Peyer's patch (tissue), 4 donors: ENCODE results near the gene NIT2. TPM values are rescaled to one million over a fixed set of nuclear protein-coding genes. Genes with fewer than 3 reads are reported as not detected.

Source experiments
- DNase-seq, 3 donors: peaks; one replicate each; pipeline ENCODE4 v3.0.0-alpha.2; 2017 to 2019
- H3K27ac ChIP-seq, 4 donors: fragments of 200-600 bp; sonication (generic); one replicate each; pipeline ENCODE4 v1.5.1; 2016 to 2019
- H3K27me3 ChIP-seq, 2 donors: fragments of 200-600 bp; sonication (generic); one replicate each; pipeline ENCODE4 v1.5.1; 2019
- H3K36me3 ChIP-seq, 3 donors: fragments of 200-600 bp; sonication (generic); one replicate each; pipeline ENCODE4 v1.5.1; 2016 to 2019
- H3K4me1 ChIP-seq, 4 donors: fragments of 200-600 bp; sonication (generic); one replicate each; pipeline ENCODE4 v1.5.1; 2016 to 2019
- H3K4me3 ChIP-seq, 4 donors: fragments of 200-600 bp; sonication (generic); 1 replicate in 3 of 4; 2 replicates in 1 of 4; pipeline ENCODE4 v1.5.1; 2016 to 2019; ENCODE audit warnings: mild to moderate bottlenecking in 1 of 4
- H3K9me3 ChIP-seq, 4 donors: fragments of 200-600 bp; sonication (generic); one replicate each; pipeline ENCODE4 v1.5.1; 2016 to 2019; ENCODE audit warnings: mild to moderate bottlenecking in 1 of 4
- POLR2A ChIP-seq, 2 donors: fragments of 450-650 bp; IDR thresholded peaks; one replicate each; pipeline ENCODE4 v1.5.1; 2017; ENCODE audit warnings: antibody characterized with exemption in 2 of 2, mild to moderate bottlenecking in 2 of 2, moderate library complexity in 2 of 2
- total RNA-seq, 4 donors: library from RNA; depleted of rRNA; stranded (reverse); fragments of >200 nt; gene quantifications; one replicate each; pipeline ENCODE4 v1.1.0, GENCODE V29; 2016
- TF ChIP-seq, protein P1 (sequence below), 6 experiments: fragments of 450-650 bp in 4 of 6; fragments of 200-600 bp in 2 of 6; sonication (generic) in 1 of 6; IDR thresholded peaks; one replicate each; pipeline ENCODE4 v1.5.1; 2017 to 2019; ENCODE audit warnings: antibody characterized with exemption in 6 of 6, mild to moderate bottlenecking in 3 of 6, moderate library complexity in 1 of 6

Gene NIT2, protein sequence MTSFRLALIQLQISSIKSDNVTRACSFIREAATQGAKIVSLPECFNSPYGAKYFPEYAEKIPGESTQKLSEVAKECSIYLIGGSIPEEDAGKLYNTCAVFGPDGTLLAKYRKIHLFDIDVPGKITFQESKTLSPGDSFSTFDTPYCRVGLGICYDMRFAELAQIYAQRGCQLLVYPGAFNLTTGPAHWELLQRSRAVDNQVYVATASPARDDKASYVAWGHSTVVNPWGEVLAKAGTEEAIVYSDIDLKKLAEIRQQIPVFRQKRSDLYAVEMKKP
- total RNA-seq = 10 to 100 TPM; 14.0 to 28.3 (median 17.2) TPM

DNA sequence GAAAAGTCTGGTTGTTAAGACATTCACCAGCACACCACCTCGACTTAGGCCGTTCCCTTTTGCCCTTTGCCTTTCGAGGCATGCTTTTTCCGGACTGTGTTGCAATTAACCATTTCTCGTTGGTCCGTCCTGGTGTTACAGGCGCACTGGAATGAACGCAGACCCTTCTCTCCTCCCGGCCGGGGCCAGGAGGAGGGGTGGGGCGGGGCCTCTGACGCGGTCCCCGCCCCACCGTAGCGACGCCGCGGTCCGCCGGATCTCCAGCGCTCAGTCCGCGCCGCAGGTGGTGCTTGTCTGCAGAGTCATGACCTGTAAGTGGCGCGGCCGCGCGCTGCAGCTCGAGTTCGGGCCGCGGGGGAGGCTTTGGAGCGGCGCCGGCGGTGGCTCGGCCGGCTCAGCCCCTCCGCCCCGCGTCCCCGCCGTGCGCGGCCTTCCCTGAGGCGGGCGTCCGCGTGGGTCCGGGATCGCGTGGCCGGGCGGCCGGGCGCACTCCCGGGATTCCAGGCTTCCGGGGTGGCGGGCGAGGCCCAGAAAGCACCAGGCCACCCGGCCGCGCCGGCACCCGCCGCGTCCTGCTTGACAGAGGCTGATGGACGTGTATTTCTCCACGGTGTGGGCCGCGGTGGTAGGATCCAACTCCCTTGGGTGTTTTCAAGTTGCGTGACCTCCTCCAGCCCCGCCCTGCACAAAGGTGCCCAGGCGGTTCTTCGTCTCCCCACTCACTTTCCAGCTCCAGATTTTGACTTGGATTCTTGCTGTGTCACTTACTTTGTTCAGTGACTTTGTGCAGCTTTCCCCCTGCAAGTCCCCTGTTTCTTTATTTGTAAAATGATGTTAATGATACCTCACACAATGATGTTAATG, at the start of gene NIT2:
TSS of gene NIT2 (plus strand) at position 270 of the 864 bp plus-strand sequence. CDS start at position 305, 35 bp downstream.
- peaks cover 0 to 9% (median 0%) of the 10 kb centered on the region in 4 donors for H3K4me1 ChIP-seq
- H3K4me3 ChIP-seq = peak within 1 kb of the TSS; percentile 68 to 86 (median 77)
- H3K36me3 ChIP-seq = peaks cover 0 to 6% (median 0%) of the 10 kb centered on the region in 3 donors
- no peaks in the 10 kb centered on the region for H3K27me3 ChIP-seq
- DNase-seq = peak; percentile 87 to 94 (median 89)
- H3K27ac ChIP-seq = peak within 1 kb of the TSS; percentile 72 to 86 (median 82)
- no peaks in the 10 kb centered on the region for H3K9me3 ChIP-seq
- peak; percentile 23 to 41 for TF ChIP-seq POLR2A (IDR thresholded peaks at IDR 0.05)
- TF ChIP-seq, protein P1, sequence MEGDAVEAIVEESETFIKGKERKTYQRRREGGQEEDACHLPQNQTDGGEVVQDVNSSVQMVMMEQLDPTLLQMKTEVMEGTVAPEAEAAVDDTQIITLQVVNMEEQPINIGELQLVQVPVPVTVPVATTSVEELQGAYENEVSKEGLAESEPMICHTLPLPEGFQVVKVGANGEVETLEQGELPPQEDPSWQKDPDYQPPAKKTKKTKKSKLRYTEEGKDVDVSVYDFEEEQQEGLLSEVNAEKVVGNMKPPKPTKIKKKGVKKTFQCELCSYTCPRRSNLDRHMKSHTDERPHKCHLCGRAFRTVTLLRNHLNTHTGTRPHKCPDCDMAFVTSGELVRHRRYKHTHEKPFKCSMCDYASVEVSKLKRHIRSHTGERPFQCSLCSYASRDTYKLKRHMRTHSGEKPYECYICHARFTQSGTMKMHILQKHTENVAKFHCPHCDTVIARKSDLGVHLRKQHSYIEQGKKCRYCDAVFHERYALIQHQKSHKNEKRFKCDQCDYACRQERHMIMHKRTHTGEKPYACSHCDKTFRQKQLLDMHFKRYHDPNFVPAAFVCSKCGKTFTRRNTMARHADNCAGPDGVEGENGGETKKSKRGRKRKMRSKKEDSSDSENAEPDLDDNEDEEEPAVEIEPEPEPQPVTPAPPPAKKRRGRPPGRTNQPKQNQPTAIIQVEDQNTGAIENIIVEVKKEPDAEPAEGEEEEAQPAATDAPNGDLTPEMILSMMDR (IDR thresholded peaks at IDR 0.05) = no peak

DNA sequence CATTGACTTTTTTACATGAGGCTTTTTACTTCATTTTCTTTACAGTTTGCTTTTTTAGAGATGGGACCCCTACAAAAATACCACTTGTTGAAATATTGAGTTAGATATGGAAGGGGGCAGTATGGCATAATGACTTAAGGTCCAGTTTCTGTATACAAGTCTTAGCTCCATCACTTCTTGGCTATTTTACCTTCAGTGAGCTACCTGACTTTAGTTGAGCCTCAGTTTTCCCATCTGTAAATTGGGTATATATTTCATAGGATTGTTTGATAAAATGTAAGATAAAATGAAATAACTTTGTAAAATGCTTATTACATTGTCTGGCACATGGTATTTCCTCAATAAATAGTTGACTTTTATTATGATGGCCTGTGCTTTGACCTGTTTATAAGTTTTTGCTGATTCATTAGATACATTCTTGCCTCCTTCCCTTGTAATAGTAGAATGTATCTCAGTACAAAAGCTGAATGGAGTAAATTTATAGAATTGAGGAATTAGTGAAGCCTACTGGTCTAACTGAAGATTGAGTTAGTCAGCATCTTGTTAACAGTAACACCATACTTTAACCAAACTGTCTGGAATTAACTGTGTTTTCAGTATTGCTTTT, 46.2 kb upstream of the NIT2 start:
- Histone ChIP-seq H3K4me1 (no peaks in the 10 kb centered on the region), H3K9me3 (no peaks in the 10 kb centered on the region), H3K27ac (no peak overlapping the region), H3K36me3 (peaks cover 0 to 85% (median 0%) of the 10 kb centered on the region in 3 donors), H3K27me3 (no peaks in the 10 kb centered on the region), H3K4me3 (no peak overlapping the region)
- no peak for TF ChIP-seq POLR2A (IDR thresholded peaks at IDR 0.05)
- TF ChIP-seq, protein P1 (IDR thresholded peaks at IDR 0.05) = no peak
- DNase-seq = no peak

DNA sequence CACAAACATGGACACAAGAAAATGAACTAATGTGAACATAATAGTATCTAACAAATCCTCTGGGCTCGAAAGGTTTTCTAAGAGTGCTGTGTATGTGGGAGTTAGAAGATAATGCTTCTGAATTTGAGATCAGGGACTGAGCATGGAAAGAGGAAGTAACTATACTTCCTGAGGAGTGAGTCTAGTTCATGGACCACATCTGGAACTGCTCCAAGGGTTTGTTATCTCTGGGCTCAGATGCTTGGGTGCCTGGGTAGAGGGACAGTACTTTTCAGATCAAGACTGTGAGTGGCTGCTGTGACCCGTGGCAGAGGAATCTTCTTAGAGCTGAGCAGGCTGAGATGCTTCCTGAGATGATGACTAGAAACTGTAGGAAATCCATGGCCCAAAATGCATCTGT, 45.2 kb upstream of the NIT2 start:
- no peak overlapping the region for H3K27ac ChIP-seq
- no peaks in the 10 kb centered on the region for H3K4me1 ChIP-seq
- H3K36me3 ChIP-seq = peaks cover 0 to 79% (median 0%) of the 10 kb centered on the region in 3 donors
- no peak for TF ChIP-seq POLR2A (IDR thresholded peaks at IDR 0.05)
- TF ChIP-seq, protein P1 (IDR thresholded peaks at IDR 0.05) = no peak
- no peaks in the 10 kb centered on the region for H3K9me3 ChIP-seq
- no peak overlapping the region for H3K4me3 ChIP-seq
- H3K27me3 ChIP-seq = no peaks in the 10 kb centered on the region
- no peak for DNase-seq

DNA sequence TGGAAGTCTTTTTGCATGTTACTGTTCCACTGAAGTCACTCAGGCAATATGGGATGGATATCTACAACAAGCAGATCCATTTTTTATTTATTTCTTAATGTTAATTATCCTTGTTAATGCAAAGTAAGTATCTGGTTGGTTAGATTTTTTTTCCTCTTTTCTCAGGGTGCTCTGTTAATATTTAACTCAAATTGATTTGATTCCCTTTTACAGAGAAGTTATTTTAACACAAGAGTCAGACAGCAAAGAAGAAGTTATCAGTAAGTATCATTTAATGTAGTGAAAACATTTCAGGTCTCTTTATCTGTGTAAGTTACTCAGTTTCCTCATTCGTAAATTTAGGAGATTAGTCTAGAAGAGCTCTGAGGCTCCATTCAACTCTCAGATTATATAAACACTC, 39.5 kb upstream of the NIT2 start:
- Histone ChIP-seq H3K27me3 (no peaks in the 10 kb centered on the region), H3K9me3 (no peaks in the 10 kb centered on the region), H3K4me3 (no peak overlapping the region), H3K27ac (no peak overlapping the region), H3K4me1 (no peaks in the 10 kb centered on the region), H3K36me3 (peaks cover 0 to 84% (median 0%) of the 10 kb centered on the region in 3 donors)
- TF ChIP-seq POLR2A (IDR thresholded peaks at IDR 0.05) = no peak
- TF ChIP-seq, protein P1 (IDR thresholded peaks at IDR 0.05) = no peak
- DNase-seq = no peak

DNA sequence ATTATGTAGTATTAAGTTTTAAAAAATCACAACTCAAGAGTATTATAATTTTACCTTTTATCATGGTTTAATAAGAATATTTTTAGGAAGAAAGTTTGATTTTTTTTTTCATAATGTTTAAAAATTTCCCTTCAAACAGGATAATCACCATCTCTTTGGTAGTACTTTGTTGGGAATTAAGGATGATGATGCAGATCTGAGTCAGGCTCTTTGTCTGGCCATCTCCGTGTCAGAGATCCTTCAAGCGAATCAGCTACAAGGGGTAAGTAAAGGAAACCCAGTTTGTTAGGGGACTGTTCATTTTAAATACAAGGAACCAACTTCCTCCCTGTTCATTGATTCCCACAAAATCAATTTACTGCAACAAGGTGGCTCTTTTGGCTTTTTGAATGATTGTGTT, 36.8 kb upstream of the NIT2 start:
- Histone ChIP-seq H3K27ac (no peak overlapping the region), H3K4me1 (no peaks in the 10 kb centered on the region), H3K9me3 (no peaks in the 10 kb centered on the region), H3K4me3 (no peak overlapping the region), H3K36me3 (peaks cover 0 to 84% (median 0%) of the 10 kb centered on the region in 3 donors), H3K27me3 (no peaks in the 10 kb centered on the region)
- no peak for DNase-seq
- TF ChIP-seq POLR2A (IDR thresholded peaks at IDR 0.05) = no peak
- TF ChIP-seq, protein P1 (IDR thresholded peaks at IDR 0.05) = no peak
